HG02981 (cell line): ENCODE results near the gene GUCA1A.
"Not testable (repeated sequence)": the region's sequence is repeated elsewhere in the genome, so short reads cannot be mapped to it uniquely, and the experiment has no call there.

Source experiments
- ATAC-seq: cut with Tn5 transposase; IDR thresholded peaks from one replicate; pipeline ENCODE4 v1.9.1; 2021; ENCODE audit warnings: mild to moderate bottlenecking, moderate library complexity; ENCODE audit not compliant: unreplicated experiment

Gene GUCA1A

GRCh38 chr6:42142118-42142835 lies 30.9 kb upstream of the GUCA1A start, which contains the start of gene C6orf132:
C6orf132 (minus strand) TSS chr6:42142620; CDS start chr6:42142444, 176 bp downstream.
- ATAC-seq = no peak

GRCh38 chr6:42147138-42147562 lies 26.0 kb upstream of the GUCA1A start:
- ATAC-seq = no peak

GRCh38 chr6:42148058-42148457 lies 25.1 kb upstream of the GUCA1A start:
- ATAC-seq = no peak

- ATAC-seq = no peak
Observed at GRCh38 chr6:42150254-42150653, 22.9 kb upstream of the GUCA1A start.

- no peak for ATAC-seq
Observed at GRCh38 chr6:42152024-42152423, 21.1 kb upstream of the GUCA1A start.

GRCh38 chr6:42152528-42153213 lies 20.5 kb upstream of the GUCA1A start:
- not testable (repeated sequence) for ATAC-seq

- ATAC-seq = no peak
Observed at GRCh38 chr6:42153921-42154320, 19.2 kb upstream of the GUCA1A start.

- no peak for ATAC-seq
Observed at GRCh38 chr6:42154461-42155209, 18.5 kb upstream of the GUCA1A start.

- ATAC-seq = no peak
Observed at GRCh38 chr6:42155293-42155692, 17.9 kb upstream of the GUCA1A start.

GRCh38 chr6:42156638-42157037 lies 16.5 kb upstream of the GUCA1A start:
- ATAC-seq = no peak

- no peak for ATAC-seq
Observed at GRCh38 chr6:42158011-42158410, 15.2 kb upstream of the GUCA1A start.

GRCh38 chr6:42158631-42159030 lies 14.5 kb upstream of the GUCA1A start:
- ATAC-seq = no peak

GRCh38 chr6:42159431-42160024 lies 13.6 kb upstream of the GUCA1A start:
- no peak for ATAC-seq

- ATAC-seq = no peak
Observed at GRCh38 chr6:42162384-42162783, 10.8 kb upstream of the GUCA1A start.

- ATAC-seq = no peak
Observed at GRCh38 chr6:42162812-42163211, 10.4 kb upstream of the GUCA1A start.

- ATAC-seq = no peak
Observed at GRCh38 chr6:42163981-42164380, 9.2 kb upstream of the GUCA1A start.

GRCh38 chr6:42165016-42165415 lies 8.1 kb upstream of the GUCA1A start:
- no peak for ATAC-seq

- no peak for ATAC-seq
Observed at GRCh38 chr6:42166444-42167141, 6.6 kb upstream of the GUCA1A start.

GRCh38 chr6:42168650-42169049 lies 4.5 kb upstream of the GUCA1A start:
- no peak for ATAC-seq

- not testable (repeated sequence) for ATAC-seq
Observed at GRCh38 chr6:42169780-42170179, 3.4 kb upstream of the GUCA1A start.
